ENCODE data around the gene XRCC3.

XRCC3 gene

GRCh38 chr14:103738701-103739451, 23.6 kb upstream of the XRCC3 start:
- no peak for DNase-seq (ENCODE audit: low spot score)

- DNase-seq (ENCODE audit: low spot score): no peak
Measured at GRCh38 chr14:103738166-103738565, 22.9 kb upstream of the XRCC3 start.

- DNase-seq (ENCODE audit: low spot score): no peak
Measured at GRCh38 chr14:103737432-103738045, 22.3 kb upstream of the XRCC3 start.

DNA sequence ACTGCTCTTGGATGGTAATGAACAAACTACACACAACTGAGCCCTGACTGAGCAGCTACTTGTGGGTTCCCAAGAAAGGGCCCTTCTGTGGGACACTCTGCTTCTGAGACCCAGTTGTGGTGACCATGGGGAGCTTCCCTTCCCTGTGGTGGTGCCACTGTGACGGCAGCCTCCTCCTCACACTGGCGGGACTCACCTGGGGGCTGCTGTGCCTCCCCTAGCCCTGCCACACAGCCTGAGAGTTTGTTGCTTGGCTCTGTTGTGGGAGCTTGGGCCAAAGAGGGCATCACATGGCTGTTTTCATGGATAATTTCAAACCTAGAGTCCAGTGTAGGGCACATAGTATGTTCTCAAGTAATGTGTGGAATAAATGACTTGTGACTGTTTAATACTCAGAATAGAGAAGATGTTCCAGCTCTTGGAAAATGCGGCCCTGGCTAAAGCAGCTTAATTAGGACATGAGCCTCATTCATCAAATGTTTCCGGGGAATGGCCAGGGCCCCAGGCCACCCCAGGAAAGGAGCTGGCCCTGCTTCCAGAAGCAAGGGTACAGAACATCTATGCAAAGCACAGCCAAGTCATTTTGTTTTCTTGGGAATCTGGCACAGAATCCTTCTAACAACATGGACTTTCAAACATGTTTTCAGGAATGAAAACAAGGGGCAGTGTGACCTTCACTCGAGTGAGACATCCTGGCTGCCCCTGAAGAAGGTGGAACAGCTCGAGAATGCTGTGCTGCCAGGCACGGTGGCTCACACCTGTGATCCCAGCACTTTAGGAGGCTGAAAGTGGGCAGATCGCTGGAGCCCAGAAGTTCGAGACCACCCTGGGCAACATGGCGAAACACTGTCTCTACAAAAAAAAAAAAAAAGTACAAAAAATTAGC, 21.5 kb upstream of the XRCC3 start:
- DNase-seq (ENCODE audit: low spot score): no peak

- DNase-seq (ENCODE audit: low spot score): no peak
Measured at GRCh38 chr14:103735815-103736545, 20.7 kb upstream of the XRCC3 start.

GRCh38 chr14:103735439-103735814, 20.2 kb upstream of the XRCC3 start:
- DNase-seq (ENCODE audit: low spot score): no peak

GRCh38 chr14:103735022-103735421, 19.8 kb upstream of the XRCC3 start:
- DNase-seq (ENCODE audit: low spot score): no peak

DNA sequence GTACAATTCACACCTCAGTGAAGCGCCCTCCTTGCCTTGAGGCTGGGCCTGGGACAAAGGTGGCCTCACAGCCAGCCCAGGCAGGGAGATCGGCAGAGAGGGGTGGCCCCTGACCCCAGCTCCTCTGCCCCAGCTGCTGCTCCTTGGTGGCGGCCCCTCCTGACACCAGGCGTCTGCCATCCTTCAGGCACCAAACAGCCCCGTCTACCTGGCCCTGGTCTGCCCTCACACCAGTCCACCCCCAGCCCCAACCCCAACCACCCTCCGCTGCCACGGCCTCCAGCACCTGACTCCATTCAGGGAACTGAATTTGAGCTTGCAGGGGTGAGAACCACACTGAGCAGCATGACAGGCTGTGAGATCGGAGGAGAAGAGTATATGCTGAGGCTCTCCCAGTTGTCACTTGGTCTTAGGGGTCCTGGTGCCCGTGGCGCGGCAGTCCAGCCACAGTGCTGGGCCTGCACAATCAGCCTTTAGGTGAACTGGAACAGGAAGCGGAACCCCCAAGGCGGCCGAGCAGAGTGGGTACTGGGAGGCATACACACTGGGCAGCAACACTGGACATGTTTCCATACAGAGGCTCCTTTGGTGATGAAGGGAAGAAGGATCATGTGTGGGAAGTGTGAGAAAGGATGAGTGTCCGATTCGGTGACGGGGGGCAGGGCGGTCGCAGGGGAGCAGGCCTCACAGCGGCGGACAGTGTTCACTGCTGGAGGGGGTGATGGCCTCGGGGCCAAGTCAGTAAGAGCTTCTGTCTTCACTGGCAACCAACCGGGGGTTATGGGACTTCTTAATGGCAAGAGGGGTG, 19.0 kb upstream of the XRCC3 start:
- DNase-seq (ENCODE audit: low spot score): no peak

- no peak for DNase-seq (ENCODE audit: low spot score)
Measured at GRCh38 chr14:103733651-103734050, 18.4 kb upstream of the XRCC3 start.

GRCh38 chr14:103732868-103733620, 17.8 kb upstream of the XRCC3 start:
- DNase-seq (ENCODE audit: low spot score): no peak

- DNase-seq (ENCODE audit: low spot score): no peak
Measured at GRCh38 chr14:103731916-103732867, 16.9 kb upstream of the XRCC3 start.

GRCh38 chr14:103731481-103731880, 16.2 kb upstream of the XRCC3 start:
- no peak for DNase-seq (ENCODE audit: low spot score)

GRCh38 chr14:103730490-103731035, 15.3 kb upstream of the XRCC3 start:
- DNase-seq (ENCODE audit: low spot score): no peak

DNA sequence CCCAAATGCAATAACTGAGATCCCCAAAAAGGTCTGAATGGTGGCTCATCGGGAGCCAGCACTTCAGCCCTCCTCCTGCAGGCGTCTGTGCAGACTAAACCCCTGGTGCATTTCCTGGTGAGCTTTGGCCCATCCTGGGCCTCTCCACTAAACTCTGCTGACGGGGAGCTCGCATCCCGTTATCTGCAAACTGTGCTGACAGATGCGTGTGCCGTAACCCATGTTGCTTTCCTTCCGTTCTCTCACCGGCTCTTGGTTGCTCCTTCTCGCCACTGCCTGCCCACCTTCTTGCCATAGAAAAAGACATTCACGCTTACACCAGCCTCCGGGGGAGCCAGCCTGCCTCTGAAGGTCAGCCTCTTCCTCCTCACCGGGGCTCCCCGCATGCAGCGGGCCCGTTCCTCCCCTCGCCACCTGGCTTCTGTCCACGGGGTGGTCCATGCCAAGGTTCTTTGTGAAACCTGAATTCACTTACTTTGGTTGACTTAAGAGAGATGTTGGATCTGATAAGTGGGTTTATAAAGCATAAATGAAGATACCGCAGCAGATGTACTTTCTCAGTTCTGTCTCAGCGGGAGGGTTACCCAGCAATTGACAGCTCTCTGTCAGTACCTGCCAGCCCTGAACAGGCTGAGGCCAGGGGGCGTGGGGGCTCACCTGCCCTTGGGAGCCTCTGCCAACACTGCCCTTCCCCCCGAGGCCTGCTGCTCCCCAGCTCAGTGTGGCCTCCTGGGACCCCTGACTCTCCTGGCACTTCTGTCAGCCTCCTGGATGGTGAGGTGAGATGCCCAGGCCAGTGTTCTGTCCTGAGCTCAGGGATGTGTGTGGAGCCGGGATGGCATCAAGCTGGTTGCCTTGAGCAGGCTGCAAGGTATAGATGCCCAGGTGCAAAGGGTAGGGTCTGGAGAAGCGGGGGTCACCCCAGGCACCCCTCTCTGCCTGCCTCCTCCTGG, 14.5 kb upstream of the XRCC3 start:
- no peak for DNase-seq (ENCODE audit: low spot score)

DNA sequence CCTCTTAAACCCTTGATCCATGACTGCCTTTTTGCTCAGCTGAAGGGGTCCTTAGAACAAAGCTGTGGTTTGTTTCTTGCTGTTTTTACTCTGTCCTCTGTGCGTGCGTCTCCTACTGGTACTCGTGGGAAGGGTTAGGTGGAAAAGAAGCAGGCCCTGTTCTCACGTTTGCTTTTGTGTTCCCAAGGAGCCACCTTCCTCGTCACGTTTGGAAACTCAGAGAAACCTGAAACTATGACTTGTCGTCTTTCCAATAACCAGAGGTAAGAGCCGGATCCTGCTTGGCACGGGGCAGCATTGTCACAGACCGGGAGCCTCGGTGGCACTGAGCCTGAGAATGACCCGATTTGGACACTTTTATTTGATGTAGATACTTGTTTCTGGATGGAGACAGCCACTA, 13.5 kb upstream of the XRCC3 start:
- no peak for DNase-seq (ENCODE audit: low spot score)

GRCh38 chr14:103728141-103728540, 12.9 kb upstream of the XRCC3 start:
- DNase-seq (ENCODE audit: low spot score): no peak

DNA sequence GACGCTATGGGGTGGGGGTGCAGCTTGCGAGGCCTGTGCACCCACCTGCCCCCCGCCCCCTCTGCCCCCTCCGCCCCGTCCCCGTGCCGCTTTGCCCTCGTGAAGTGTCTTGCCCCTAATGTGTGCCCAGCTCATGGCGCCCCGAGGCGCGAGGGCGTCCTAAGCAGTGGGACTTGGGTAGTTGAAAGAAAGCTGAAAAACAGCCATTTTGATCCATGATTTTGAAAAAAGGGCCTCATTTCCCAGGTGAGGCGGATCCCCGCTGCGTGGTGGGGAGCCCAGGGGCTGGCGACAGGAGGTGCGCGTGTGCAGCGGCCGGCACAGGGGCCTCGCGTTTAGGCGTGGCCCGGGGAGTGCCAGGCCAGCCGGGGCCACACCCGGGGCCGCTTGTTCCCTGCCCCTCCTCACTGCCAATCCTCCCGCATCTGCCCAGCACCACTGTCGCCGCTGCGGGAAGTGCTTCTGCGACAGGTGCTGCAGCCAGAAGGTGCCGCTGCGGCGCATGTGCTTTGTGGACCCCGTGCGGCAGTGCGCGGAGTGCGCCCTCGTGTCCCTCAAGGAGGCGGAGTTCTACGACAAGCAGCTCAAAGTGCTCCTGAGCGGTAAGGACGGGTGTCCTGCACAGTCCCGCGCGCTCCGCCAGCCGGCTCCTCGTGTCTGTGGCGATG, 12.2 kb upstream of the XRCC3 start:
- DNase-seq (ENCODE audit: low spot score): no peak

All from D341Med (cell line).